Medulla oblongata (tissue), 1 donor: ENCODE measurements around the gene KHK.

ENCODE experiments used
- DNase-seq: peaks from one replicate; pipeline ENCODE4 v3.0.0-alpha.2; 2015; ENCODE audit errors: extremely low spot score

The KHK gene

GRCh38 chr2:27086724-27087593 lies at the start of gene KHK:
Gene KHK (plus strand): TSS chr2:27086772. CDS start chr2:27087260, 488 bp downstream.
- DNase-seq: no peak

DNA sequence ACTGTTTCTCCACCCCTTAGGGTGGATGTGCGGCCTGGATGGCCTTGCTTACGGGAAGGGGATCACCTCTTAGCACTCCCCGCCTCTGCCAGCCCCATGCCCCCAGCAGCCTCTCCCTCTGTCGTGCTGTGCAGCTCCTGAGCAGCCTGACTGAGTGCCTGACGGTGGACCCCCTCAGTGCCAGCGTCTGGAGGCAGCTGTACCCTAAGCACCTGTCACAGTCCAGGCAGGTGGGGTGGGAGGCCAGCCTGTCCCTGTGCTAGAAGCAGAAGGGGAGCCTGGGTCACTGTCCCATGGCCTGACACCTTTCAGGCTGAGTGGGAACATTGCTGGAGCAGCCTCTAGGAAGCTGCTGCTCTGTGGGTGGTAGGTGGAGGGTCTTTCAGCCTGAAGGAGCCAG lies 48.6 kb upstream of the KHK start:
- DNase-seq: no peak

- no peak for DNase-seq
Observed at GRCh38 chr2:27038631-27039339, 47.8 kb upstream of the KHK start.

DNA sequence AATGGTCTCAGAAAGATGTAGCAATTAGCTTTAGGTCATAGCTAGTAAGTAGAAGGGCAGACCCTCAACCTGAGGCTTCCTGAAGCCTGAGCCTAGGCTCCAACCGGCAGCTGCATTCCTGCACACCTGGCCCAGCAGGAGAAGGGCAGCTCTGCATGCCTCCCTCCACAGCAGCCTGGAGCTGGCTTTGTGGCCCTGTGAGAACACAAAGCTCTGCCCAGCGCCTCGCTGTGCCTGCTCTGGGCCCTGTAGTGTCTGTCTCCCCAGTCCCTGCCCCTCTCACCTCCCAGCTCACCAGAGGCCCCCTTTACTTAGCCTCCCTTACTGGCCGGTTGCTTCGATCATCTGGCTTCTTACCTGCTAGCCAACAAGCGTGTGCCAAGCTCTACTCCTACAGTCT lies 47.1 kb upstream of the KHK start:
- DNase-seq: no peak

DNA sequence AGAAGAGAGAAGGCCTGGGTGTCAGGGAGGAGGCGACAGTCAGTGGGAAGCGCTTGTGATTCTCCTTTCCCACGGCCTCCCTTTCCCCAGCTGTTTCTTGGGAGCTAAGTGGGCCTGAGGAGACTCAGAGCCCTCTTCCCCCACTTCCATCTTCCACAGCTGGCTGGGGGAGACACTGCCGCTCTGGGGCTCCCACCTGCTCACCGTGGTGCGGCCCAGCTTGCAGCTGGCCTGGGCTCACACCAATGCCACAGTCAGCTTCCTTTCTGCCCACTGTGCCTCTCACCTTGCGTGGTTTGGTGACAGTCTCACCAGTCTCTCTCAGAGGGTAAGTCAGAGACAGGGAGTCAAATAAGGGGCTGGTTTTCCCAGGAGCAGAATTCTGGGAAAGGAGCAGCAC lies 46.7 kb upstream of the KHK start:
- DNase-seq: no peak

GRCh38 chr2:27040282-27040681 lies 46.3 kb upstream of the KHK start:
- DNase-seq: no peak

- DNase-seq: no peak
Observed at GRCh38 chr2:27041752-27042151, 44.8 kb upstream of the KHK start.

DNA sequence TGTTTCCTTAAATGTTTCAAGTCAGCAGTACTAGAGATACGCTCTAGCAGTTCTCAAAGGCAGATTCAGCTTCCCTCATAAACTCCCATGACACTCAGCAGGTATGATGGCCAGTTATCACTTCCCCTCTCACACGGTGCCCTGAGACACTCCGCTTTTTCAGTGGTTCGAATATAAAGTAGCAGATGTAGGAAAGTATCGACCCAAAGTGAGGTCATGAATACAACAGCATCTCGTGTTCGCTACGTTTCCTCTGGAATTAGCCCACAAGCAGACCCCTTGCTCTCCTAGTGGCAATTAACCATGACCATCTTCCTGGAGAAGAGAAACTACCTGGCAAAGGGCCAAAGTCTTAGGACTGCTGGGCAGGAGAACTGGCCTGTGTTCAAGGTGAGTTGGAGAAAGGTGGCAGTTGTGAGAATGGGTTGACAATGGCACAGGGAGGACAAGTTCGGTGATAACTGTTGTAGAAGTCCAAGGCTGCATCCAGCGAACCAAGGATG lies 44.4 kb upstream of the KHK start:
- DNase-seq: no peak

DNA sequence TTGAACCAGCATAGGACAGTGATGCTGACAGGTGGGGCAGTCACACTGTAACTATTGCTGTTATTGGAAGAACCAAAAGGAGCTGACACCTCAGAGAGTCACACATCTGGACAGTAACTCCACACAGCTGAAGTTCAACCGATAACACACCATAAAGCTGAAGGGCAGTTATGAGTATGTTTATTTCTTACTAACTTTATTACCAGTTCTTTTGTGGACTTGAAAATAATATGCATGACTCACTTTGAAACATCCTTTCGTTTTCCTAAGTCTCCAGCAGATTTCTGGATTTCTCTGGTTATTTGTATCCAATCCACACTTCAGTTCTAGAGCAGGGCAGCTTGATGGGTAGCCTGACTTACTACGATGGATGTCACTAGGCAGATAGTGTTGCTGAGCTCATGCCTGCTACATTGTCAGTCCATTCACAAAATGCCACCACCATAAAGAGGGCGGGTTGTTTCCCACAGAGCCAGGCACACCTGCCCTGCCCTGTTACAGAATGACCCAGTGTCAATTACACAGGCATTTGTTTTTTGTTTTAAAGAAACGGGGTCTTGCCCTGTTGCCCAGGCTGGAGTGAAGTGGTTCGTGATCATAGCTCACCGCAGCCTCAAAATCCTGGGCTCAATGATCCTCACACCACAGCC lies 43.5 kb upstream of the KHK start:
- DNase-seq: no peak

DNA sequence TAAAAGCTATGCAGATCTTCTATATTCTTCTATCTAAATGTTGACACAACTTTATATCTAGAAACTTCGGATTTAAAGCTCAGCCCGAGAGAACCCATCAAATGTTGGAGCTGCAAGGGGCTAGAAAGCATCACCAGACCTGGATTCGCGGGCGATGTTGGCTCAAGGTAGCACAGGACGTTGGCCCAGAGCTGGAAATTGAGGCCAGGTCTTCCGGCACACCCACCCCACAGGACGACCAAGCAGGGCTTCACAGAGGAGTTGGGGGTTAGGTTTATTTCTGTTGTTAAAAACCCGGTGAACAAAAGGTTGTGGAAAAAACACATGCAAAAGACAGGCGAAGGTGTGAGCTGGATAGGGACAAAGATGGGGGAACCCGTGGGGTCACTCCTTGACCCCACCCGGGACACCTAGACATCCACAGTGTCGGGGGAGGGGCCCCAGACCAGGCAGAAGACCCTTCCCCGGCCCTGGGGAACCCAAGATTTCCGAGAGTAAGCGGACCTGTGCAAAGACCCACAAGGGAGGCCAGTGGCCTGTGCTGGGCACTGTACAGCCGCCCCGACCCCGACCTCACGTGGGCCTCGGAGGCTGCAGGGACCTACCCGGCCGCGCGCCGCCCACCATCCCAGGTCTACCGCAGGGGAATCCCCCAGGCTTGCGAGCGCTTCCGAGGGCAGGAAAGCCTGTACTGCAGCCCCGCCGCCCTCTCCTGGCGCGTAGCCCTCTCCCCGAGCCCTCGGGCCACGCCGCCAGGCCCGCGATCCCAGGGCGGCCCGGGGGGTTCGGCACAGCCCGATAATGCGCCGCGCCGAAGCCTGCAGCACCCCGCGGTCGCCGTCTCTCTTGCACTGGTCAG lies 36.9 kb upstream of the KHK start:
- DNase-seq: peak; percentile 32

GRCh38 chr2:27050281-27050995 lies 36.1 kb upstream of the KHK start:
- DNase-seq: peak; percentile 98

DNA sequence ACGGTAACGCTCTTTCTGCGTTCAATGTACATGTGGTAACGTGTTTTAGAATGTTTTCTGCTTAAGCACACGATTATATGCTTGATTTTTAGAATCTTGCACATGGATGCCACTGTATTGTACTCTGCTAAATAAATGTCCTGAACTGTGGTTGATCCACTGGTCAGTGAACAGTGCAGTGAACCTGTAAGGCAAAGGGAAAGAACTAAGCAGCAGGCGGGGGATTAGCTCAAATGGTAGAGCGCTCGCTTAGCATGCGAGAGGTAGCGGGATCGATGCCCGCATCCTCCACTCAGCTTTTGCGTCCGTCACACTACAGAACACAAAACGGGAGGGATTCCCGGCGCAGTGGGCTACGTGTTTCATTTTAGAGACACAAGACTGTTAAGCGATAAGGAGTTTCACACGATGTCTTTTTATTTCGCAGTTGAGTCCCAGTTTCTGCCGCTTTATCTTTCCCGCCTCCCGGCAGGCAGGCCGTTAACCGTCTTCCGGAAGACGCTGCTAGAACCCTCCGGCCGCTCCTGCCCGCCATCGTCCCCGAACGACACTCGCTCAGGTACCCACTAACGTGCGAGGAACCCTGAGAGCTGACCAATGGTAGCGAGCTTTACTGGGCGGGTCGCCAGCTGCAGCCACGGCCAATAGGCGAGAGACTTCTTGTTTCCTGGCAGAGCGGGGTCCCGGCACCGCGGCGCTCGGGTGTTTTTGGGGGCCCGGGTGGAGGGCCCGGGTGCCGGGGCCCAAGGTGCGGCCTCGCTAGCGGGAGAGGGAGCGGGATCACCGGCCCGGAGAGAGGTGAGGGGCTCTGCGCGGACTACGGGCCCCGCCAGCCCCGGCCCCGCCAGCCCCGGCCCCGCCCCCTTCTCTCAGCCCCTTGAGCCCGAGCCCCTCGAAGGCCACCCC lies 35.3 kb upstream of the KHK start, which contains the start of gene AGBL5:
TSS of gene AGBL5 (plus strand) at position 673 of the 906 bp plus-strand sequence. CDS start 1,291 bp downstream, outside the sequence.
- DNase-seq: peak; percentile 95

DNA sequence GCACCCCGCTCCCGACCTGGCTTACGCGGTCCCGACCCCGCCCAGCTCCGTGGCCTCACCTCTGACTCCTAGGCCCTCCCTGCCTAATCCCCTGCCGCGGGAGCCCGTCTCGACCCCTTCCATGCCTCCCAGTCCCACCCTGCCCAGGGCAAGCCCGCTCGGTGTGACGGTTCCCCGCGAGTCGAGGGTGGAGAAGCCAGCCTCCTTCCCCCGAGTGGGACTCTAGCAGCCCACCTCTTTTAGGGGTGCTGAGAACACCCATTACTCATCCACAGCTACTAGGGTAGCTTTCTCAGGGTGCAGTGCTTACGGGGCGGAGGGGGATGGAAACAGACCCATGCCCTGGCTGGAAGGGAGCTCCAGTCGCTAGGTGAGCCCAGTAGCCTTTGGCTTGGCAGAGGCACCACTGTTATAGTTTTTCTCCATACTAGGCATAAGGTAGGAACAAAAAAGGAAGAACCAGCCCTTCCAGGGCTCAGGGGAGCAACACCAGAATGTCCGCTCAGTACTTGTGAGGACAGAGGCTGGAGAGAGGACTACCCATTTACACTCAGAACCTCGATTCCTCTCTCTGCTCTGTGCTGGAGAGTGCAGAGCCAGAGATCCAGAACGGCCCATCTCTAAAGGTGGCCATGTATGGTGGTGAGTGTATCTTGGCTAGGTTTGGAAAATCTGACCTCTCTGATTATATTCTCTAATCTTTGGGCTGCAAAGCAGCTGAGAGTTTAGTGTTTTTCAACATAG lies 34.5 kb upstream of the KHK start:
- DNase-seq: no peak

- no peak for DNase-seq
Observed at GRCh38 chr2:27053321-27053720, 33.3 kb upstream of the KHK start.

DNA sequence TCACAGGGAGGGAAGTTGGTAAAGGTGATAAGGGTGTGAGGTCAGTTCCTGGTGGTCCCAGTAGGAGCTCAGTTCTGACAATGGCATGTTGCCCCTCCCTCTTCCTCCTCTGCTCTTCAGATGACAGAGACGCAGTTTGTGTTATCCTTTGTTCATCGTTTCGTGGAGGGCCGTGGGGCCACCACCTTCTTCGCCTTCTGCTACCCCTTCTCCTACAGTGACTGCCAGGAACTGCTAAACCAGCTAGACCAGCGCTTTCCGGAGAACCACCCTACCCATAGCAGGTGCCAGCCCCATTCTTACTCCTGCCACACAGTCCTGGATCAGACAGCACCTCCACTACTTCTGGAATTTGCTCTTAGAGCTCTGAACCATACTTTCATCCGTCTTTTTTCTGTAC lies 32.8 kb upstream of the KHK start:
- DNase-seq: no peak

GRCh38 chr2:27054721-27055120 lies 31.9 kb upstream of the KHK start:
- DNase-seq: no peak

DNA sequence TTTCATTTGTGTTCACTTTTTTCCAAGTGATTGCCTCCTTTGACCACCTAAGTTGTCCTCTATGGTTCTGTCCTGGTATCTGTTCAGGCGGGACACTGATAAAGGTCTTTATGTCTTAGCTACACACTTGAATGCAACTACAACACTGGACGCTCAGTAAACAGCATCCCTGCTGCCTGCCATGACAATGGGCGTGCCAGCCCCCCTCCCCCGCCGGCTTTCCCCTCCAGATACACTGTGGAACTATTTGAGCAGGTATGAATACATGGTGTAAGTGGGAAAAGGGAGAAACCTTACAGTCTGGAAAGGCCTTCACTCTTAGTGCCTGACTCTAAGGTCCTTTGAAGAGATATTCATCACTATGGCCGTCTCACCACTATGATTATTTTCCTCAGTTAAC lies 29.4 kb upstream of the KHK start:
- no peak for DNase-seq

GRCh38 chr2:27058210-27058609 lies 28.4 kb upstream of the KHK start:
- no peak for DNase-seq
